ENCODE measurements around the gene ZIC2.

DNA sequence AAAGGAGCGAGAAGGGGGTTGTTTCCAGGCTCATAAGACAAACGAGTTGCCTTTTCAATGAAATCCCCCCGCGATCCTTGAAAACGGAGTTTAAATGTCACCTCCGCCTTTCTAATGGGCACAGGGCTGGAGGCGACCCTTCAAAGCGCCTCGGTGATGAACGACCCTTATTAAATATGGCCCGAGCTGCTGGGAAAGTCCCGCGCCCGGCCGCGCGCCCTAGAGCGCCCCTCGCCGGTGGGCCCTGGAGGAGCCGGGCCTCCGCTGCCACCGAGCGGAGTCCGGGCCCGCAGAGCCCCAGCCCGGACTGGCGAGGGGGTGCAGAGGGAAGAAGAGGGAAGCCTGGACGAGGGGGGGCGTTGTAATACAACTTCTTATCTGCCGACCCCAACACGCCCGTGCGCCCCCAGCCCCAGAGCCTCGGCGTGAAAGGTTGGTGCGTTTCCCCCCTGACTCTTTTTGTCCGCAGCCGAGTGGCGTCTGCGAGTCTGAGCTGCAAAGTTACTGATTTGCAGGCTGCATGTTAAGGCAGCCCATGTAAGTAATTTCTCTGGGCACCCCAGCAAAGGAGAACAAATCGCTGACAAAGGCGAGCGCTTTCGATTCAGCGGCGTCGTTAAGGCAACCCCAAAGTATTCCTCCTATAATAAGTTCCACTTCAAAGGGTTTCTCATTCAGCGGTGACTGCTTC lies 21.9 kb upstream of the ZIC2 start:
- TF ChIP-seq NFE2L2 (IDR thresholded peaks at IDR 0.05; ENCODE audit: low read depth, low read length) (no peak), RAD21 (IDR thresholded peaks at IDR 0.05; ENCODE audit: low read length) (no peak), POLR2A (IDR thresholded peaks at IDR 0.05; ENCODE audit: low read depth, low read length) (no peak), CEBPB (IDR thresholded peaks at IDR 0.05; ENCODE audit: low read depth, low read length) (no peak), FOS (IDR thresholded peaks at IDR 0.05; ENCODE audit: low read depth, low read length) (no peak), SMC3 (IDR thresholded peaks at IDR 0.05; ENCODE audit: low read depth, low read length) (no peak), CHD1 (IDR thresholded peaks at IDR 0.05; ENCODE audit: low read depth, low read length) (no peak), BHLHE40 (IDR thresholded peaks at IDR 0.05; ENCODE audit: low read depth, low read length) (no peak), MXI1 (IDR thresholded peaks at IDR 0.05; ENCODE audit: borderline replicate concordance, low read depth, low read length) (no peak)
- TF ChIP-seq, protein P1, sequence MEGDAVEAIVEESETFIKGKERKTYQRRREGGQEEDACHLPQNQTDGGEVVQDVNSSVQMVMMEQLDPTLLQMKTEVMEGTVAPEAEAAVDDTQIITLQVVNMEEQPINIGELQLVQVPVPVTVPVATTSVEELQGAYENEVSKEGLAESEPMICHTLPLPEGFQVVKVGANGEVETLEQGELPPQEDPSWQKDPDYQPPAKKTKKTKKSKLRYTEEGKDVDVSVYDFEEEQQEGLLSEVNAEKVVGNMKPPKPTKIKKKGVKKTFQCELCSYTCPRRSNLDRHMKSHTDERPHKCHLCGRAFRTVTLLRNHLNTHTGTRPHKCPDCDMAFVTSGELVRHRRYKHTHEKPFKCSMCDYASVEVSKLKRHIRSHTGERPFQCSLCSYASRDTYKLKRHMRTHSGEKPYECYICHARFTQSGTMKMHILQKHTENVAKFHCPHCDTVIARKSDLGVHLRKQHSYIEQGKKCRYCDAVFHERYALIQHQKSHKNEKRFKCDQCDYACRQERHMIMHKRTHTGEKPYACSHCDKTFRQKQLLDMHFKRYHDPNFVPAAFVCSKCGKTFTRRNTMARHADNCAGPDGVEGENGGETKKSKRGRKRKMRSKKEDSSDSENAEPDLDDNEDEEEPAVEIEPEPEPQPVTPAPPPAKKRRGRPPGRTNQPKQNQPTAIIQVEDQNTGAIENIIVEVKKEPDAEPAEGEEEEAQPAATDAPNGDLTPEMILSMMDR (conservative IDR thresholded peaks at IDR 0.05; ENCODE audit: low read depth, low read length): no peak
- TF ChIP-seq, protein P2, sequence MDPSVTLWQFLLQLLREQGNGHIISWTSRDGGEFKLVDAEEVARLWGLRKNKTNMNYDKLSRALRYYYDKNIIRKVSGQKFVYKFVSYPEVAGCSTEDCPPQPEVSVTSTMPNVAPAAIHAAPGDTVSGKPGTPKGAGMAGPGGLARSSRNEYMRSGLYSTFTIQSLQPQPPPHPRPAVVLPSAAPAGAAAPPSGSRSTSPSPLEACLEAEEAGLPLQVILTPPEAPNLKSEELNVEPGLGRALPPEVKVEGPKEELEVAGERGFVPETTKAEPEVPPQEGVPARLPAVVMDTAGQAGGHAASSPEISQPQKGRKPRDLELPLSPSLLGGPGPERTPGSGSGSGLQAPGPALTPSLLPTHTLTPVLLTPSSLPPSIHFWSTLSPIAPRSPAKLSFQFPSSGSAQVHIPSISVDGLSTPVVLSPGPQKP (IDR thresholded peaks at IDR 0.05; ENCODE audit: borderline replicate concordance, low read depth, low read length): no peak
- TF ChIP-seq, protein P3, sequence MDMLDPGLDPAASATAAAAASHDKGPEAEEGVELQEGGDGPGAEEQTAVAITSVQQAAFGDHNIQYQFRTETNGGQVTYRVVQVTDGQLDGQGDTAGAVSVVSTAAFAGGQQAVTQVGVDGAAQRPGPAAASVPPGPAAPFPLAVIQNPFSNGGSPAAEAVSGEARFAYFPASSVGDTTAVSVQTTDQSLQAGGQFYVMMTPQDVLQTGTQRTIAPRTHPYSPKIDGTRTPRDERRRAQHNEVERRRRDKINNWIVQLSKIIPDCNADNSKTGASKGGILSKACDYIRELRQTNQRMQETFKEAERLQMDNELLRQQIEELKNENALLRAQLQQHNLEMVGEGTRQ (IDR thresholded peaks at IDR 0.05; ENCODE audit: low read depth, low read length): no peak

All from IMR-90 (cell line).